ENCODE measurements around the gene SLC5A5.

SLC5A5 gene

GRCh38 chr19:17920527-17920926 is 48.8 kb downstream of the SLC5A5 start:
- no peak for DNase-seq

GRCh38 chr19:17922138-17922537 is 50.4 kb downstream of the SLC5A5 start:
- DNase-seq, result no peak

GRCh38 chr19:17926044-17926443 is 54.3 kb downstream of the SLC5A5 start:
- DNase-seq, result no peak

GRCh38 chr19:17929056-17929455 is 57.3 kb downstream of the SLC5A5 start:
- no peak for DNase-seq

GRCh38 chr19:17931532-17932191 is 59.9 kb downstream of the SLC5A5 start:
- peak; percentile 48 for DNase-seq

- peak; percentile 100 for DNase-seq
Observed at GRCh38 chr19:17932485-17933338, 61.0 kb downstream of the SLC5A5 start, which contains the start of gene CCDC124. Gene CCDC124, plus strand, starts transcription at chr19:17933015. Its CDS starts 3,406 bp downstream, at chr19:17936421.

- DNase-seq, result no peak
Observed at GRCh38 chr19:17933414-17934129, 61.8 kb downstream of the SLC5A5 start.

- no peak for DNase-seq
Observed at GRCh38 chr19:17936379-17936778, 64.6 kb downstream of the SLC5A5 start.

- DNase-seq, result no peak
Observed at GRCh38 chr19:17937371-17937900, 65.7 kb downstream of the SLC5A5 start.

GRCh38 chr19:17938092-17938845 is 66.5 kb downstream of the SLC5A5 start:
- peak; percentile 60 for DNase-seq

- DNase-seq, result no peak
Observed at GRCh38 chr19:17942181-17942580, 70.4 kb downstream of the SLC5A5 start.

- peak; percentile 73 for DNase-seq
Observed at GRCh38 chr19:17942582-17943273, 71.0 kb downstream of the SLC5A5 start.

GRCh38 chr19:17943274-17944221 is 71.8 kb downstream of the SLC5A5 start:
- no peak for DNase-seq

- no peak for DNase-seq
Observed at GRCh38 chr19:17944301-17944700, 72.6 kb downstream of the SLC5A5 start.

All from right kidney (tissue), 1 donor.